Tibial nerve (tissue), 4 donors: ENCODE results near the gene CD180. TPM values are rescaled to one million over a fixed set of nuclear protein-coding genes. Genes with fewer than 3 reads are reported as not detected.

ENCODE experiments used
- DNase-seq, 2 donors: peaks; one replicate each; pipeline ENCODE4 v3.0.0-alpha.2; 2019; ENCODE audit warnings: low spot score in 2 of 2
- H3K27ac ChIP-seq, 4 donors: fragments of 200-600 bp; sonication (generic) in 3 of 4; one replicate each; pipeline ENCODE4 v1.5.1; 2017 to 2019; ENCODE audit warnings: mild to moderate bottlenecking in 1 of 4
- H3K27me3 ChIP-seq, 2 donors: fragments of 200-600 bp; sonication (generic) in 1 of 2; one replicate each; pipeline versions ENCODE4 v1.5.1 to v1.6.0; 2017 to 2019
- H3K36me3 ChIP-seq, 3 donors: fragments of 200-600 bp; sonication (generic); one replicate each; pipeline ENCODE4 v1.5.1; 2018 to 2019
- H3K4me1 ChIP-seq, 4 donors: fragments of 200-600 bp; sonication (generic) in 3 of 4; one replicate each; pipeline ENCODE4 v1.5.1; 2017 to 2019
- H3K4me3 ChIP-seq, 4 donors: fragments of 200-600 bp; sonication (generic) in 3 of 4; one replicate each; pipeline ENCODE4 v1.5.1; 2017 to 2019; ENCODE audit warnings: mild to moderate bottlenecking in 1 of 4, moderate library complexity in 1 of 4
- H3K9me3 ChIP-seq, 4 donors: fragments of 200-600 bp; sonication (generic) in 3 of 4; one replicate each; pipeline ENCODE4 v1.5.1; 2017 to 2019
- CTCF ChIP-seq, 5 experiments: fragments of 200-600 bp in 3 of 5; fragments of 450-650 bp in 2 of 5; sonication (generic) in 3 of 5; IDR thresholded peaks; one replicate each; pipeline ENCODE4 v1.5.1; 2016 to 2019; ENCODE audit warnings: antibody characterized with exemption in 5 of 5, mild to moderate bottlenecking in 3 of 5, moderate library complexity in 2 of 5
- EP300 ChIP-seq, 2 donors: sonication (generic); formaldehyde crosslinking; IDR thresholded peaks; one replicate each; pipeline ENCODE4 v1.6.1; 2017; ENCODE audit warnings: antibody characterized with exemption in 2 of 2, mild to moderate bottlenecking in 1 of 2
- POLR2A ChIP-seq, 2 donors: fragments of 450-650 bp; IDR thresholded peaks; one replicate each; pipeline ENCODE4 v1.6.1; 2017; ENCODE audit warnings: antibody characterized with exemption in 2 of 2, mild to moderate bottlenecking in 2 of 2, moderate library complexity in 2 of 2
- WGBS, 2 donors: methylation state at CpG; one replicate each; pipeline ENCODE4 v1.1.5; 2018; 5-methylcytosine and 5-hydroxymethylcytosine counted together
- total RNA-seq, 4 donors: library from RNA; depleted of rRNA; stranded (reverse); fragments of >200 nt; gene quantifications; one replicate each; pipeline ENCODE4 v1.1.0, GENCODE V29; 2016

The CD180 gene
- total RNA-seq, 4 donors from 2014 or later = 0.21 to 2.7 (median 0.52) TPM

GRCh38 chr5:67214036-67214435 lies 17.4 kb upstream of the CD180 start:
- no peak for DNase-seq
- TF ChIP-seq POLR2A (IDR thresholded peaks at IDR 0.05) (no peak), EP300 (IDR thresholded peaks at IDR 0.05) (no peak), CTCF (IDR thresholded peaks at IDR 0.05) (no peak)
- peaks cover 0 to 26% (median 16%) of the 10 kb centered on the region in 4 donors for H3K4me1 ChIP-seq
- H3K27ac ChIP-seq = no peak overlapping the region
- no peak overlapping the region for H3K4me3 ChIP-seq
- H3K9me3 ChIP-seq = no peaks in the 10 kb centered on the region
- H3K36me3 ChIP-seq = no peaks in the 10 kb centered on the region
- no peaks in the 10 kb centered on the region for H3K27me3 ChIP-seq
- WGBS, 2 donors = 84 to 91% methylated on average over 6 of the region's 6 CpGs

- no peaks in the 10 kb centered on the region for H3K9me3 ChIP-seq
- no peak overlapping the region for H3K27ac ChIP-seq
- peaks cover 0 to 25% (median 15%) of the 10 kb centered on the region in 4 donors for H3K4me1 ChIP-seq
- TF ChIP-seq CTCF (IDR thresholded peaks at IDR 0.05) (no peak), EP300 (IDR thresholded peaks at IDR 0.05) (no peak), POLR2A (IDR thresholded peaks at IDR 0.05) (no peak)
- DNase-seq = no peak
- H3K27me3 ChIP-seq = no peaks in the 10 kb centered on the region
- 67 to 79% methylated on average over 2 of the region's 2 CpGs for WGBS, 2 donors
- H3K36me3 ChIP-seq = no peaks in the 10 kb centered on the region
- no peak overlapping the region for H3K4me3 ChIP-seq
Observed at GRCh38 chr5:67211926-67212325, 15.3 kb upstream of the CD180 start.

GRCh38 chr5:67209141-67209771 lies 12.7 kb upstream of the CD180 start:
- H3K36me3 ChIP-seq = no peaks in the 10 kb centered on the region
- TF ChIP-seq POLR2A (IDR thresholded peaks at IDR 0.05) (no peak), CTCF (IDR thresholded peaks at IDR 0.05) (peak; percentile 66 to 89 (median 74)), EP300 (IDR thresholded peaks at IDR 0.05) (no peak)
- no peak overlapping the region for H3K27ac ChIP-seq
- 23 to 24% methylated on average over 11 of the region's 11 CpGs for WGBS, 2 donors
- no peaks in the 10 kb centered on the region for H3K9me3 ChIP-seq
- DNase-seq = peak in 1 of 2 donors; percentile 94
- H3K4me1 ChIP-seq = peaks cover 0 to 10% (median 1%) of the 10 kb centered on the region in 4 donors
- H3K4me3 ChIP-seq = no peak overlapping the region
- no peaks in the 10 kb centered on the region for H3K27me3 ChIP-seq

- Histone ChIP-seq H3K4me3 (no peak overlapping the region), H3K27me3 (no peaks in the 10 kb centered on the region), H3K4me1 (peaks cover 0 to 10% (median 1%) of the 10 kb centered on the region in 4 donors), H3K36me3 (no peaks in the 10 kb centered on the region), H3K27ac (no peak overlapping the region), H3K9me3 (no peaks in the 10 kb centered on the region)
- TF ChIP-seq POLR2A (IDR thresholded peaks at IDR 0.05) (no peak), CTCF (IDR thresholded peaks at IDR 0.05) (no peak), EP300 (IDR thresholded peaks at IDR 0.05) (no peak)
- no peak for DNase-seq
- WGBS, 2 donors = 91 to 95% methylated on average over 3 of the region's 3 CpGs
Observed at GRCh38 chr5:67208403-67208802, 11.8 kb upstream of the CD180 start.

GRCh38 chr5:67206929-67207328 lies 10.3 kb upstream of the CD180 start:
- Histone ChIP-seq H3K27me3 (no peaks in the 10 kb centered on the region), H3K27ac (peak overlapping the region in 1 of 4 donors; percentile 40), H3K9me3 (no peaks in the 10 kb centered on the region), H3K36me3 (no peaks in the 10 kb centered on the region), H3K4me1 (peaks cover 0 to 10% (median 5%) of the 10 kb centered on the region in 4 donors), H3K4me3 (no peak overlapping the region)
- WGBS, 2 donors = 75 to 80% methylated on average over 4 of the region's 4 CpGs
- TF ChIP-seq EP300 (IDR thresholded peaks at IDR 0.05) (peak in 1 of 2 donors; percentile 15), CTCF (IDR thresholded peaks at IDR 0.05) (no peak), POLR2A (IDR thresholded peaks at IDR 0.05) (no peak)
- DNase-seq = no peak
